Measurements from ENCODE around the gene HIVEP3.

Gene HIVEP3

GRCh38 chr1:41848216-41848952 is 70.3 kb downstream of the HIVEP3 start:
- DNase-seq (ENCODE audit: low spot score): no peak

- no peak for DNase-seq (ENCODE audit: low spot score)
Observed at GRCh38 chr1:41847733-41848132, 71.0 kb downstream of the HIVEP3 start.

- DNase-seq (ENCODE audit: low spot score): no peak
Observed at GRCh38 chr1:41846625-41847405, 71.9 kb downstream of the HIVEP3 start.

GRCh38 chr1:41844781-41845272 is 73.9 kb downstream of the HIVEP3 start:
- DNase-seq (ENCODE audit: low spot score): no peak

GRCh38 chr1:41844255-41844654 is 74.5 kb downstream of the HIVEP3 start:
- DNase-seq (ENCODE audit: low spot score): no peak

- no peak for DNase-seq (ENCODE audit: low spot score)
Observed at GRCh38 chr1:41842993-41843755, 75.5 kb downstream of the HIVEP3 start.

GRCh38 chr1:41842326-41842725 is 76.4 kb downstream of the HIVEP3 start:
- no peak for DNase-seq (ENCODE audit: low spot score)

GRCh38 chr1:41840592-41841246 is 78.0 kb downstream of the HIVEP3 start:
- no peak for DNase-seq (ENCODE audit: low spot score)

GRCh38 chr1:41838266-41838665 is 80.5 kb downstream of the HIVEP3 start:
- DNase-seq (ENCODE audit: low spot score): no peak

- no peak for DNase-seq (ENCODE audit: low spot score)
Observed at GRCh38 chr1:41837691-41838090, 81.0 kb downstream of the HIVEP3 start.

- no peak for DNase-seq (ENCODE audit: low spot score)
Observed at GRCh38 chr1:41835485-41835884, 83.2 kb downstream of the HIVEP3 start.

- DNase-seq (ENCODE audit: low spot score): no peak
Observed at GRCh38 chr1:41833519-41834000, 85.2 kb downstream of the HIVEP3 start.

- no peak for DNase-seq (ENCODE audit: low spot score)
Observed at GRCh38 chr1:41830726-41831125, 88.0 kb downstream of the HIVEP3 start.

GRCh38 chr1:41827991-41828570 is 90.6 kb downstream of the HIVEP3 start:
- DNase-seq (ENCODE audit: low spot score): no peak

- no peak for DNase-seq (ENCODE audit: low spot score)
Observed at GRCh38 chr1:41823471-41823870, 95.3 kb downstream of the HIVEP3 start.

- no peak for DNase-seq (ENCODE audit: low spot score)
Observed at GRCh38 chr1:41822866-41823265, 95.9 kb downstream of the HIVEP3 start.

GRCh38 chr1:41819843-41820242 is 98.9 kb downstream of the HIVEP3 start:
- DNase-seq (ENCODE audit: low spot score): no peak

GRCh38 chr1:41819069-41819468 is 99.7 kb downstream of the HIVEP3 start:
- no peak for DNase-seq (ENCODE audit: low spot score)

GRCh38 chr1:41816061-41816460 is 102.7 kb downstream of the HIVEP3 start:
- no peak for DNase-seq (ENCODE audit: low spot score)

GRCh38 chr1:41813755-41814745 is 104.7 kb downstream of the HIVEP3 start:
- DNase-seq (ENCODE audit: low spot score): no peak

All from globus pallidus (tissue), 1 donor.